ENCODE results near the gene TMEM51. TPM values are rescaled to one million over a fixed set of nuclear protein-coding genes. Genes with fewer than 3 reads are reported as not detected.
A peak's percentile ranks its signal among the peaks of the same experiment; 100 is the strongest.

The TMEM51 gene
- total RNA-seq, 1 experiment from 2014 or later, result 24.7 TPM

DNA sequence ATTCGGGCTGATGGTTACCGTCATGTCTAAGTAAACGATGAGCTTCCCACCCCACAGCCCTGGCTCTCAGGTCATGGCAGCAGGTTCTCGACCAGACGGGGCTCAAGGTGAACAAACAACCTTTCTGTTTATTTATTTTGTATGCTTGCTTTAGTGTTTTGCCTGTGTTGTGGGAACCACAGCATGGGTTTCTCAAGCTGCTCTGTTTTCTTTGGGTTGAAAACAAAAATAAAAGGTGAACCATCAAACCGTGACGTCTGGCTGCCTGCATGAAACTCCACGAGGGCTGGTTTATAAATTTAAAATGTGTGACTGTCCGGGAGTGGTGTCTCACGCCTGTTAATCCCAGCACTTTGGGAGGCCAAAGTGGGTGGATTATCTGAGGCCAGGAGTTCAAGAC, 28.0 kb downstream of the TMEM51 start:
- ChIA-PET POLR2A (no interaction called here), CTCF (interaction anchor here (0.6 kb wide), 1 partner anchor 27 kb away, joined by 3 read pairs; no protein-coding TSS in a partner anchor)
- no TSS peak for BruUV-seq (replicated peaks)
- H3K9me3 Mint-ChIP-seq (ENCODE audit: unreplicated experiment), result no peaks in the 10 kb centered on the region
- intact Hi-C loops (cut with micrococcal nuclease; ENCODE audit: unreplicated experiment), result no loop called here
- peaks cover 25% of the 10 kb centered on the region for H3K4me1 Mint-ChIP-seq (ENCODE audit: low read depth, unreplicated experiment)
- H3K27me3 ChIP-seq (replicated peaks; ENCODE audit: control insufficient read depth, insufficient read depth, low read length), result no peaks in the 10 kb centered on the region
- no peaks in the 10 kb centered on the region for H3K27me3 Mint-ChIP-seq (ENCODE audit: insufficient read depth, unreplicated experiment)
- H3K36me3 ChIP-seq (ENCODE audit: control insufficient read depth, insufficient read depth, low read length), result no peaks in the 10 kb centered on the region; the same call in none of the 2 replicates
- H3K27ac Mint-ChIP-seq (ENCODE audit: unreplicated experiment), result no peak overlapping the region
- H3K4me3 Mint-ChIP-seq (ENCODE audit: unreplicated experiment), result no peak overlapping the region
- H3K36me3 Mint-ChIP-seq (ENCODE audit: insufficient read depth, unreplicated experiment), result peaks cover 21% of the 10 kb centered on the region
- no peaks in the 10 kb centered on the region for H3K9me3 ChIP-seq
- peaks cover 34% of the 10 kb centered on the region for H3K4me1 ChIP-seq
- DNase-seq, result no peak
- TF ChIP-seq, protein P1, sequence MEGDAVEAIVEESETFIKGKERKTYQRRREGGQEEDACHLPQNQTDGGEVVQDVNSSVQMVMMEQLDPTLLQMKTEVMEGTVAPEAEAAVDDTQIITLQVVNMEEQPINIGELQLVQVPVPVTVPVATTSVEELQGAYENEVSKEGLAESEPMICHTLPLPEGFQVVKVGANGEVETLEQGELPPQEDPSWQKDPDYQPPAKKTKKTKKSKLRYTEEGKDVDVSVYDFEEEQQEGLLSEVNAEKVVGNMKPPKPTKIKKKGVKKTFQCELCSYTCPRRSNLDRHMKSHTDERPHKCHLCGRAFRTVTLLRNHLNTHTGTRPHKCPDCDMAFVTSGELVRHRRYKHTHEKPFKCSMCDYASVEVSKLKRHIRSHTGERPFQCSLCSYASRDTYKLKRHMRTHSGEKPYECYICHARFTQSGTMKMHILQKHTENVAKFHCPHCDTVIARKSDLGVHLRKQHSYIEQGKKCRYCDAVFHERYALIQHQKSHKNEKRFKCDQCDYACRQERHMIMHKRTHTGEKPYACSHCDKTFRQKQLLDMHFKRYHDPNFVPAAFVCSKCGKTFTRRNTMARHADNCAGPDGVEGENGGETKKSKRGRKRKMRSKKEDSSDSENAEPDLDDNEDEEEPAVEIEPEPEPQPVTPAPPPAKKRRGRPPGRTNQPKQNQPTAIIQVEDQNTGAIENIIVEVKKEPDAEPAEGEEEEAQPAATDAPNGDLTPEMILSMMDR (IDR thresholded peaks at IDR 0.05; ENCODE audit: insufficient read depth in 1 of 2, low read depth in 1 of 2, low read length in 1 of 2, severe bottlenecking in 1 of 2, unreplicated experiment in 1 of 2), result no peak
- H3K4me3 ChIP-seq (ENCODE audit: low read depth, low read length), result no peak overlapping the region

DNA sequence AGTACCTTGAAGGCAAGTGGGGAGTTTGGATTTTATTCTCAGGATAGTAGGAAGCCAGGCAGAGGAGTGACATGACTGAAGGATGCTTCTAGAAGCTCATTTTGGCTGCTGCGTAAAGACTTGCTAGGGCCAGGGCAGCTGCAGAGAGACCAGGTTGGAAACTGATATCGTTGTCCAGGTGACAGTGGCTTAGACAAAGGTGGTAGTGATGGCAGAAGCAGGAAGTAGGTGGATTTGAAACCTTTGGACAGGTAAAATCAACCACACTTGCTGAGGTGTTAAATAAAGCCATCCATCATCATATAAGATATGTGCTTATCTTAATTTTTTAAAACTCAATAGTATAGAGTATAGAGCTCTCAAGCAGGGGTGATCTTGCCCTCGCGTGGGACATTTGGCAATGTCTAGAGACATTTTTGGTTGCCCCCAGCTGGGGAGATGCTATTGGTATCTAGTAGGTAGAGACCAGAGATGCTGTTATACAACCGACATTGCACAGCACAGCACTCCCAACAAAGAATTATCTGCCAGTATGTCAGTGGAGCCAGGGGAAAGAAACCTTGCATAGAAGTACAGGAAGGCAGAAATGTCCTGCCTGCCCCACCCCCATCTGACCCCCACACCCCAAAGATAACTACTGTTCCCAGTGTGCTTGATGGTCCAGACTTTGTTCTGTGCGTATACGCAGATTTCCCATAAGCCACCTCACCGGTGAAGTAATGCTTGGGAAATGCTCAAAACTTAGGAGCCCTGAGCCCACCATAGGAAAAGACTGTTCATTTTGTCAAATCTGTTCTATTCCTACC, 31.1 kb downstream of the TMEM51 start:
- Histone ChIP-seq H3K4me1 (peaks cover 59% of the 10 kb centered on the region), H3K9me3 (no peaks in the 10 kb centered on the region), H3K4me3 (ENCODE audit: low read depth, low read length) (no peak overlapping the region), H3K27me3 (replicated peaks; ENCODE audit: control insufficient read depth, insufficient read depth, low read length) (no peaks in the 10 kb centered on the region), H3K36me3 (ENCODE audit: control insufficient read depth, insufficient read depth, low read length) (no peaks in the 10 kb centered on the region; the same call in none of the 2 replicates)
- no TSS peak for BruUV-seq (replicated peaks)
- peak overlapping the region; percentile 61 for H3K27ac Mint-ChIP-seq (ENCODE audit: unreplicated experiment)
- no peaks in the 10 kb centered on the region for H3K27me3 Mint-ChIP-seq (ENCODE audit: insufficient read depth, unreplicated experiment)
- no peak for DNase-seq
- TF ChIP-seq, protein P1 (IDR thresholded peaks at IDR 0.05; ENCODE audit: insufficient read depth in 1 of 2, low read depth in 1 of 2, low read length in 1 of 2, severe bottlenecking in 1 of 2, unreplicated experiment in 1 of 2), result no peak
- POLR2A ChIA-PET, result no interaction called here
- H3K4me1 Mint-ChIP-seq (ENCODE audit: low read depth, unreplicated experiment), result peaks cover 27% of the 10 kb centered on the region
- CTCF ChIA-PET, result no interaction called here
- no peak overlapping the region for H3K4me3 Mint-ChIP-seq (ENCODE audit: unreplicated experiment)
- intact Hi-C loops (cut with micrococcal nuclease; ENCODE audit: unreplicated experiment), result no loop called here
- no peaks in the 10 kb centered on the region for H3K9me3 Mint-ChIP-seq (ENCODE audit: unreplicated experiment)
- H3K36me3 Mint-ChIP-seq (ENCODE audit: insufficient read depth, unreplicated experiment), result peaks cover 16% of the 10 kb centered on the region

DNA sequence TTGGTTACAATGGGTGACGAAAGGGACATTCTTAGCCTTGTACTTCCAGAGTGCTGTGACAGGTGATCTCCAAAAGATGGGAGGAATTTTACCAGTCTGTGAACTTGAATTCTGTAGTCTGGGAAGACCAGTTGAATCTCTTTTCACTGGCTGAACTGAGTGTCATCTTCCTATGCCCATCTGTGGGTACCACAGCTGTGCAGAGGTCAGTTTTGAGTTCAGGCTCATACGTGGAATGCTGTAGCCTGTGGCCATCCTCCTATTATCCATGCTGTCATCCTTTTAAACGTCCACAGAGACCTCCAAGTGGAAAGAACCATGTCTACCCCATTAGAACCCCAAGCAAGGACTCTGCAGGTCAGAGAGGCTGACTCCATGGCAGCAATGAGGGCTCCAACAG, 32.1 kb downstream of the TMEM51 start:
- intact Hi-C loops (cut with micrococcal nuclease; ENCODE audit: unreplicated experiment), result no loop called here
- Histone ChIP-seq H3K27me3 (replicated peaks; ENCODE audit: control insufficient read depth, insufficient read depth, low read length) (no peaks in the 10 kb centered on the region), H3K9me3 (no peaks in the 10 kb centered on the region), H3K36me3 (ENCODE audit: control insufficient read depth, insufficient read depth, low read length) (no peaks in the 10 kb centered on the region; the same call in none of the 2 replicates), H3K4me3 (ENCODE audit: low read depth, low read length) (no peak overlapping the region), H3K4me1 (peaks cover 64% of the 10 kb centered on the region)
- no peaks in the 10 kb centered on the region for H3K9me3 Mint-ChIP-seq (ENCODE audit: unreplicated experiment)
- H3K27ac Mint-ChIP-seq (ENCODE audit: unreplicated experiment), result peak overlapping the region; percentile 75
- peaks cover 22% of the 10 kb centered on the region for H3K36me3 Mint-ChIP-seq (ENCODE audit: insufficient read depth, unreplicated experiment)
- H3K27me3 Mint-ChIP-seq (ENCODE audit: insufficient read depth, unreplicated experiment), result no peaks in the 10 kb centered on the region
- BruUV-seq (replicated peaks), result no TSS peak
- peaks cover 27% of the 10 kb centered on the region for H3K4me1 Mint-ChIP-seq (ENCODE audit: low read depth, unreplicated experiment)
- ChIA-PET POLR2A (no interaction called here), CTCF (no interaction called here)
- TF ChIP-seq, protein P1 (IDR thresholded peaks at IDR 0.05; ENCODE audit: insufficient read depth in 1 of 2, low read depth in 1 of 2, low read length in 1 of 2, severe bottlenecking in 1 of 2, unreplicated experiment in 1 of 2), result no peak
- DNase-seq, result no peak
- H3K4me3 Mint-ChIP-seq (ENCODE audit: unreplicated experiment), result no peak overlapping the region
